ENCODE results near the gene GUCA2A. TPM values are rescaled to one million over a fixed set of nuclear protein-coding genes. Genes with fewer than 3 reads are reported as not detected.

Gene GUCA2A
- total RNA-seq, 1 experiment from 2014 or later: not detected

- no peak for ATAC-seq
- in situ Hi-C loops (cut with HindIII; ENCODE audit: low pct_unique_long_range_greater_than_20kb, low sequenced_read_pairs): no loop called here
- CTCF ChIA-PET: no interaction called here
Observed at GRCh38 chr1:42118125-42118524, 46.4 kb downstream of the GUCA2A start.

GRCh38 chr1:42117214-42117613 lies 47.3 kb downstream of the GUCA2A start:
- in situ Hi-C loops (cut with HindIII; ENCODE audit: low pct_unique_long_range_greater_than_20kb, low sequenced_read_pairs): no loop called here
- no peak overlapping the region for H3K4me3 ChIP-seq (ENCODE audit: low read depth in 2 of 2, low read length in 2 of 2)
- ChIA-PET CTCF (no interaction called here), POLR2A (no interaction called here)
- TF ChIP-seq CTCF (IDR thresholded peaks at IDR 0.05) (no peak), REST (IDR thresholded peaks at IDR 0.05; ENCODE audit: insufficient read depth in 1 of 2, low read depth in 2 of 2, low read length in 1 of 2) (no peak), POLR2AphosphoS5 (IDR thresholded peaks at IDR 0.05; ENCODE audit: low read depth, low read length) (no peak), SIN3A (IDR thresholded peaks at IDR 0.05; ENCODE audit: borderline replicate concordance, insufficient read depth, low read depth, low read length) (no peak), TCF7L2 (IDR thresholded peaks at IDR 0.05; ENCODE audit: low read depth, low read length) (no peak)
- no peaks in the 10 kb centered on the region for H3K9me3 ChIP-seq (ENCODE audit: control insufficient read depth, insufficient read depth, low read depth, low read length)
- H3K4me1 ChIP-seq (ENCODE audit: control insufficient read depth, insufficient read depth, low read length): no peaks in the 10 kb centered on the region
- no TSS peak for BruUV-seq (replicated peaks)
- no peaks in the 10 kb centered on the region for H3K27me3 ChIP-seq (ENCODE audit: control insufficient read depth, insufficient read depth, low read length)
- H3K27ac ChIP-seq (ENCODE audit: low read length): no peak overlapping the region
- ATAC-seq: no peak
- intact Hi-C loops (cut with micrococcal nuclease; ENCODE audit: unreplicated experiment): no loop called here
- no peaks in the 10 kb centered on the region for H3K36me3 ChIP-seq (ENCODE audit: control insufficient read depth, insufficient read depth, low read length)
- no peak for DNase-seq (ENCODE audit: low read depth, low spot score)

More at GRCh38 chr1:42118125-42118524, 46.4 kb downstream of the GUCA2A start:
- POLR2A ChIA-PET: no interaction called here
- no TSS peak for BruUV-seq (replicated peaks)
- H3K27me3 ChIP-seq (ENCODE audit: control insufficient read depth, insufficient read depth, low read length): no peaks in the 10 kb centered on the region
- no peaks in the 10 kb centered on the region for H3K4me1 ChIP-seq (ENCODE audit: control insufficient read depth, insufficient read depth, low read length)
- H3K36me3 ChIP-seq (ENCODE audit: control insufficient read depth, insufficient read depth, low read length): no peaks in the 10 kb centered on the region
- intact Hi-C loops (cut with micrococcal nuclease; ENCODE audit: unreplicated experiment): no loop called here
- no peaks in the 10 kb centered on the region for H3K9me3 ChIP-seq (ENCODE audit: control insufficient read depth, insufficient read depth, low read depth, low read length)
- TF ChIP-seq POLR2AphosphoS5 (IDR thresholded peaks at IDR 0.05; ENCODE audit: low read depth, low read length) (no peak), TCF7L2 (IDR thresholded peaks at IDR 0.05; ENCODE audit: low read depth, low read length) (no peak), SIN3A (IDR thresholded peaks at IDR 0.05; ENCODE audit: borderline replicate concordance, insufficient read depth, low read depth, low read length) (no peak), REST (IDR thresholded peaks at IDR 0.05; ENCODE audit: insufficient read depth in 1 of 2, low read depth in 2 of 2, low read length in 1 of 2) (no peak), CTCF (IDR thresholded peaks at IDR 0.05) (no peak)
- H3K27ac ChIP-seq (ENCODE audit: low read length): no peak overlapping the region
- H3K4me3 ChIP-seq (ENCODE audit: low read depth in 2 of 2, low read length in 2 of 2): no peak overlapping the region
- no peak for DNase-seq (ENCODE audit: low read depth, low spot score)

All from Panc1 (cell line).